ENCODE results near the gene PBX2. TPM values are rescaled to one million over a fixed set of nuclear protein-coding genes. Genes with fewer than 3 reads are reported as not detected.

Gene PBX2
- total RNA-seq, 1 experiment from 2014 or later = 176 TPM

GRCh38 chr6:32168350-32168749, 21.7 kb downstream of the PBX2 start:
- Histone ChIP-seq H3K14ac (ENCODE audit: insufficient read depth, low read length) (no peak overlapping the region), H2BK12ac (ENCODE audit: insufficient read length, low read depth, low read length) (no peak overlapping the region), H2BK15ac (ENCODE audit: low read depth, low read length) (no peak overlapping the region), H3K79me2 (ENCODE audit: insufficient read depth, low read length) (no peaks in the 10 kb centered on the region), H2AFZ (ENCODE audit: low read length) (no peak overlapping the region), H4K91ac (ENCODE audit: insufficient read length, low read depth, low read length) (no peak overlapping the region), H3K4me2 (ENCODE audit: insufficient read depth, insufficient read length, low read length) (no peak overlapping the region), H3K27me3 (ENCODE audit: insufficient read depth, low read length) (no peaks in the 10 kb centered on the region), H3K18ac (ENCODE audit: insufficient read length, low read depth, low read length) (no peak overlapping the region), H2AK5ac (ENCODE audit: insufficient read length, low read length) (no peak overlapping the region), H3K4ac (ENCODE audit: low read depth, low read length) (no peak overlapping the region), H3K27ac (ENCODE audit: insufficient read length, low read depth, low read length) (no peak overlapping the region), H2BK120ac (ENCODE audit: low read depth, low read length, poor library complexity, severe bottlenecking) (no peak overlapping the region), H3K9me3 (ENCODE audit: control insufficient read depth, low read depth, low read length) (no peaks in the 10 kb centered on the region), H3K56ac (ENCODE audit: insufficient read length, low read depth, low read length) (no peak overlapping the region), H4K5ac (ENCODE audit: insufficient read length, low read depth, low read length) (no peak overlapping the region), H2BK5ac (ENCODE audit: insufficient read length, low read length) (no peak overlapping the region), H3K23me2 (ENCODE audit: insufficient read length, low read depth, low read length, poor library complexity, severe bottlenecking) (no peaks in the 10 kb centered on the region), H4K8ac (replicated peaks; ENCODE audit: insufficient read length, low read depth, low read length) (no peak overlapping the region), H4K20me1 (ENCODE audit: control insufficient read depth, insufficient read depth, insufficient read length) (peaks cover 2% of the 10 kb centered on the region), H3K9ac (ENCODE audit: extremely low read depth, insufficient read length, low read length) (no peak overlapping the region), H3K4me1 (ENCODE audit: insufficient read depth, low read length) (no peaks in the 10 kb centered on the region; the same call in 1 of the 2 replicates), H3K23ac (ENCODE audit: insufficient read length, low read depth, low read length) (no peak overlapping the region), H3T11ph (ENCODE audit: low read length) (no peak overlapping the region), H2BK20ac (ENCODE audit: low read depth, low read length, poor library complexity, severe bottlenecking) (no peak overlapping the region), H3K79me1 (ENCODE audit: insufficient read depth, low read depth, low read length, poor library complexity, severe bottlenecking) (no peaks in the 10 kb centered on the region)
- H3K27ac Mint-ChIP-seq = peak overlapping the region in 2 of 3 experiments; percentile 57 to 66; a peak in 2 of 7 replicates
- no CpG with 5 or more reads among the region's 2 CpGs for WGBS (ENCODE audit: extremely low coverage, insufficient read length, low lambda C conversion rate)
- H3K36me3 Mint-ChIP-seq (ENCODE audit: insufficient read depth in 1 of 3, low read depth in 3 of 3) = peaks cover 40 to 69% (median 52%) of the 10 kb centered on the region in 3 experiments
- H3K9me3 Mint-ChIP-seq = no peaks in the 10 kb centered on the region
- no peaks in the 10 kb centered on the region; the same call in 1 of the 2 replicates for H3K27me3 Mint-ChIP-seq (ENCODE audit: low read depth)
- DNase-seq = no peak
- peaks cover 10 to 26% of the 10 kb centered on the region in 2 experiments for H3K4me1 Mint-ChIP-seq
- H3K4me3 Mint-ChIP-seq = no peak overlapping the region
- TF ChIP-seq CTCF (conservative IDR thresholded peaks at IDR 0.05) = no peak
